Breast epithelium (tissue), 3 donors: ENCODE data around the gene RNASEH1.

Experiments used
- POLR2A ChIP-seq: fragments of 450-650 bp; IDR thresholded peaks from one replicate; pipeline ENCODE4 v1.6.1; 2016; ENCODE audit warnings: antibody characterized with exemption, mild to moderate bottlenecking, moderate library complexity
- POLR2AphosphoS5 ChIP-seq, 3 donors: sonication (generic); formaldehyde crosslinking; IDR thresholded peaks; one replicate each; pipeline ENCODE4 v1.6.1; 2017; ENCODE audit warnings: antibody characterized with exemption in 3 of 3
- TF ChIP-seq, protein P1 (sequence below), 3 donors: fragments of 450-650 bp; IDR thresholded peaks; one replicate each; pipeline ENCODE4 v1.5.1; 2016 to 2017; ENCODE audit warnings: antibody characterized with exemption in 3 of 3, mild to moderate bottlenecking in 3 of 3, moderate library complexity in 3 of 3

GRCh38 chr2:3529316-3530025, 28.7 kb downstream of the RNASEH1 start:
- TF ChIP-seq, protein P1, sequence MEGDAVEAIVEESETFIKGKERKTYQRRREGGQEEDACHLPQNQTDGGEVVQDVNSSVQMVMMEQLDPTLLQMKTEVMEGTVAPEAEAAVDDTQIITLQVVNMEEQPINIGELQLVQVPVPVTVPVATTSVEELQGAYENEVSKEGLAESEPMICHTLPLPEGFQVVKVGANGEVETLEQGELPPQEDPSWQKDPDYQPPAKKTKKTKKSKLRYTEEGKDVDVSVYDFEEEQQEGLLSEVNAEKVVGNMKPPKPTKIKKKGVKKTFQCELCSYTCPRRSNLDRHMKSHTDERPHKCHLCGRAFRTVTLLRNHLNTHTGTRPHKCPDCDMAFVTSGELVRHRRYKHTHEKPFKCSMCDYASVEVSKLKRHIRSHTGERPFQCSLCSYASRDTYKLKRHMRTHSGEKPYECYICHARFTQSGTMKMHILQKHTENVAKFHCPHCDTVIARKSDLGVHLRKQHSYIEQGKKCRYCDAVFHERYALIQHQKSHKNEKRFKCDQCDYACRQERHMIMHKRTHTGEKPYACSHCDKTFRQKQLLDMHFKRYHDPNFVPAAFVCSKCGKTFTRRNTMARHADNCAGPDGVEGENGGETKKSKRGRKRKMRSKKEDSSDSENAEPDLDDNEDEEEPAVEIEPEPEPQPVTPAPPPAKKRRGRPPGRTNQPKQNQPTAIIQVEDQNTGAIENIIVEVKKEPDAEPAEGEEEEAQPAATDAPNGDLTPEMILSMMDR (IDR thresholded peaks at IDR 0.05): no peak
- TF ChIP-seq POLR2AphosphoS5 (IDR thresholded peaks at IDR 0.05) (no peak), POLR2A (no peak)
